GM10248 (cell line): ENCODE measurements around the gene SMIM33.
A peak's percentile ranks its signal among the peaks of the same experiment; 100 is the strongest.

Source experiments
- CTCF ChIA-PET: fragments of 300-600 bp; sonication (Branson Sonifier 250); formaldehyde crosslinking; extraction: SDS; loops from one replicate; lab custom pipeline; 2021; ENCODE audit warnings: antibody characterized with exemption; lab: Yijun Ruan, JAX
- POLR2A ChIA-PET: fragments of 350-650 bp; sonication (Branson Sonifier 250); formaldehyde crosslinking; extraction: SDS; loops from one replicate; lab custom pipeline; 2020; ENCODE audit warnings: antibody characterized with exemption; lab: Yijun Ruan, JAX
- DNase-seq: peaks from one replicate; pipeline ENCODE4 v3.0.0; 2012; ENCODE audit errors: extremely low spot score
- TF ChIP-seq, protein P1 (sequence below): IDR thresholded peaks from 2 replicates; pipeline ENCODE4 v1.5.1; 2012; ENCODE audit warnings: mild to moderate bottlenecking, low read depth; ENCODE audit errors: extremely low read depth, missing control alignments, control extremely low read depth

Gene SMIM33

GRCh38 chr5:139456776-139457175, 14.0 kb upstream of the SMIM33 start:
- DNase-seq, result no peak
- TF ChIP-seq, protein P1, sequence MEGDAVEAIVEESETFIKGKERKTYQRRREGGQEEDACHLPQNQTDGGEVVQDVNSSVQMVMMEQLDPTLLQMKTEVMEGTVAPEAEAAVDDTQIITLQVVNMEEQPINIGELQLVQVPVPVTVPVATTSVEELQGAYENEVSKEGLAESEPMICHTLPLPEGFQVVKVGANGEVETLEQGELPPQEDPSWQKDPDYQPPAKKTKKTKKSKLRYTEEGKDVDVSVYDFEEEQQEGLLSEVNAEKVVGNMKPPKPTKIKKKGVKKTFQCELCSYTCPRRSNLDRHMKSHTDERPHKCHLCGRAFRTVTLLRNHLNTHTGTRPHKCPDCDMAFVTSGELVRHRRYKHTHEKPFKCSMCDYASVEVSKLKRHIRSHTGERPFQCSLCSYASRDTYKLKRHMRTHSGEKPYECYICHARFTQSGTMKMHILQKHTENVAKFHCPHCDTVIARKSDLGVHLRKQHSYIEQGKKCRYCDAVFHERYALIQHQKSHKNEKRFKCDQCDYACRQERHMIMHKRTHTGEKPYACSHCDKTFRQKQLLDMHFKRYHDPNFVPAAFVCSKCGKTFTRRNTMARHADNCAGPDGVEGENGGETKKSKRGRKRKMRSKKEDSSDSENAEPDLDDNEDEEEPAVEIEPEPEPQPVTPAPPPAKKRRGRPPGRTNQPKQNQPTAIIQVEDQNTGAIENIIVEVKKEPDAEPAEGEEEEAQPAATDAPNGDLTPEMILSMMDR, result no peak
- ChIA-PET CTCF (interaction anchor here (1.2 to 2.4 kb wide), 7 partner anchors 9 to 57 kb away, joined by 3 to 9 read pairs (median 5); partner anchors contain the start of gene DNAJC18), POLR2A (no interaction called here)

DNA sequence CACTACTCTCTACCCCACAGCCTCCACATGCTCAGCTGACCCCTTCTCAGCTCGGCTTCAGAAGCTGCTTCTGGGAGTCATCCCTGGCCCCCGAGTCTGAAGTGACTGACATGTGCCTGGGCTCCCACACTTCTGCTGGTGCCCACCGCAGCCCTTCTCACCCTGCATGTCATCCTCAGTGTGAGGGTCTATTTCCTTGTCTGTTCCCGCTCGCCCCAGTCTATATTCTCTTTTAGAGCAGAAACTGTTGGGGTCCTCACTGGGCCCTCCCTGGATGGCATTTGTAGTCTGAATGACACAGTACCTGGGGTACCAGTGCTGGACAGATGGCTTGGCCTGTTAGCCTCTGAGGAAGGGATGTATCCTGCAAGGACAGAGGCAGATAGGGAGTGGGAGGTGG, 13.6 kb upstream of the SMIM33 start:
- TF ChIP-seq, protein P1, result no peak
- no peak for DNase-seq
- POLR2A ChIA-PET, result interaction anchor here (1.0 kb wide), 1 partner anchor 25 kb away, joined by 3 read pairs; no protein-coding TSS in a partner anchor
- CTCF ChIA-PET, result interaction anchor here (1.3 to 2.4 kb wide), 7 partner anchors 9 to 60 kb away, joined by 3 to 9 read pairs (median 5); partner anchors contain the start of gene DNAJC18

DNA sequence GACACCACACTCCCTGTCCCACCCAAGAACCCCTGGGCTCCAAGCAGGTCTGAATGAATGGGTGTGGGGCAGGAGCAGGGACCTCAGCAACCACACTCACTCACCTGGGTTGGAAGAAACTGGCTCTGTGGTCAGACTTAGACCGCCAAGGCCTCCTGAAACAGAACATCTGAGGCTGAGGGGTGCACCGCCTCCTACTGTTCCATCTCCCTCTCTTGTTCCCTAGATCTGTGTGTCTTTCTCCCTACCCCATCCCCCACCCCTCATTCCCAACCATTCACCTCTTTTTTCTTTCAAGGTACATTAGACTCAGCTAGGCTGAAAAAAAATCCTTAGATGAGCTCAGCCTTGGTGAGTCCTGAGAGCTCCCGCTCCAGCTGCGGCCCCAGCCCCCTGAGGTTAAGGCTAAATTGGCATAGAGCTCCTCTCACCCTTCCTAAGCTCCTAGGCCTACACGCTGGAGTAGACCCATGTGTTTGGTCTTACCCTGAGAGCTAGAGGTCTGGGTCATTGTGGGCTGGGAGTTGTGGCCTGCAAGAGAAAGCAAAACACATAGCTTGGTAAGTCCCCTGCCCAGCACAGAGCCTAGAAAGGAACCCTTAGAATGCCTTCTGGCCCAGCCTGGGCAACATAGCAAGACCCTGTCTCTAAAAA, 13.0 kb upstream of the SMIM33 start:
- TF ChIP-seq, protein P1, result no peak
- ChIA-PET CTCF (interaction anchor here (1.1 to 2.7 kb wide), 9 partner anchors 10 to 60 kb away, joined by 3 to 11 read pairs (median 5); partner anchors contain the start of gene DNAJC18), POLR2A (interaction anchor here (0.7 to 1.0 kb wide), 3 partner anchors 24 to 165 kb away, joined by 3 to 5 read pairs (median 3); partner anchors contain the start of gene MATR3)
- DNase-seq, result no peak

DNA sequence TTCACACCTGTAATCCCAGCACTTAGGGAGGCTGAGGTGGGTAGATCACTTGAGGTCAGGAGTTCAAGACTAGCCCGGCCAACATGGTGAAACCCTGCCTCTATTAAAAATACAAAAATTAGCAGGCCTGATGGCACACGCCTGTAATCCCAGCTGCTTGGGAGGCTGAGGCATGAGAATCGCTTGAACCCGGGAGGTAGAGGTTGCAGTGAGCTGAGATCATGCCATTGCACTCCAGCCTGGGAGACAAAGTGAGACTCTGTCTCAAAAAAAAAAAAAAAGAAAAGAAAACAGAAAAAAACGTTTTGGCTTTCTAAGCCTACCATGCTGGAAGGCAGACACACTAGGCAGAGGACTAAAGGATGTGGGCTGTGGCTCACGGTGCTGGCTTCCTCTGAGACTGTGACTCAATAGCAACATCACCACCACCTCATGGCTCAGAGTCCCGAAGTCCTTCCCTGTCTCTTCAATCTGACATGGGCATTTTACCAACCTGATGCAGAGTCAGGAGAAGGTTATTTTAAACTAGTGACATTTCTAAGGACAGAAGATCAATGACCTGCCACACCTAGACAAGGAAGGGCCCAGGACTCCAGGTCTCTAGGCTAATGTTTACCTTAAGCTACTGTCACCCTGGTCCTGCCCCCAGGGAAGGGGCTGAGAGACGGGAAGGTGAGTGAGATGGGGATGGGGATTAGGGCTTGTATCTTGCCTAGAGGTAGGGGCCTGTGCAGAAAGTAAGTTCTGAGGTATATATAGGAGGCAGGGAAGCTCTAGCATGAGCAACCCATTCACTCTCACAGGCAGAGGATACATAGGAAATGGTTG, 12.0 kb upstream of the SMIM33 start:
- CTCF ChIA-PET, result interaction anchor here (0.8 to 2.7 kb wide), 9 partner anchors 11 to 59 kb away, joined by 3 to 11 read pairs (median 5); partner anchors contain the start of gene DNAJC18
- POLR2A ChIA-PET, result interaction anchor here (0.6 to 1.7 kb wide), 4 partner anchors 11 to 178 kb away, joined by 4 to 8 read pairs (median 6); partner anchors contain the start of gene DNAJC18
- peak; percentile 70 for DNase-seq
- TF ChIP-seq, protein P1, result no peak

DNA sequence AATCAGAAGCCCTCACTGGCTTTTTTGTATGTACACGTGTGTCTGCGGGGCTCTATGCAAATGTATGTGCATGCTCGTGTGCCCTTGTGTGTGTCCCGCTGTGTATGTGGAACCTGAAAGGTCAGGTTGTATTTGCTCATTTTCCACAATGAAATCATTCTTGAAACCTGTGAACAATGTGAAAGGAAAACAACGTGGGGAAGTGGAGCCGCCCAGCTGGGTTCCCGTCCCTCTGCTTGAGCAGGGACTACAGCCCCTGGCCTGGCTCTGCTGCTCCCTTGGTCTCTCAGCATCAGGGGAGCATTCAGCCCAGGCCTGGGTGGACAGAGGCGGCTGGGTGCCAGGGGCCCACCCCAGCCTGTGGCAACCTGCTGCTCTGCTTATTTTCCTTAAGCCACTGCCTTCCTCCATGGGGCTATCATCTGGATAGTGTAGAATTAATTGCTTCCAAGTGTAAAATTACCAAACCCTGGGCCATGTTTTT, 11.3 kb upstream of the SMIM33 start:
- TF ChIP-seq, protein P1, result no peak
- DNase-seq, result peak; percentile 61
- ChIA-PET POLR2A (interaction anchor here (0.6 to 1.7 kb wide), 3 partner anchors 12 to 179 kb away, joined by 4 to 8 read pairs (median 6); partner anchors contain the start of gene DNAJC18), CTCF (interaction anchor here (0.8 to 2.7 kb wide), 5 partner anchors 15 to 57 kb away, joined by 3 to 11 read pairs (median 5); no protein-coding TSS in a partner anchor)
